COLO829 (cell line): ENCODE data around the gene OPRM1.

Experiments used
- DNase-seq: peaks from one replicate; pipeline ENCODE4 v3.0.0; 2012; ENCODE audit warnings: low spot score

OPRM1 gene

DNA sequence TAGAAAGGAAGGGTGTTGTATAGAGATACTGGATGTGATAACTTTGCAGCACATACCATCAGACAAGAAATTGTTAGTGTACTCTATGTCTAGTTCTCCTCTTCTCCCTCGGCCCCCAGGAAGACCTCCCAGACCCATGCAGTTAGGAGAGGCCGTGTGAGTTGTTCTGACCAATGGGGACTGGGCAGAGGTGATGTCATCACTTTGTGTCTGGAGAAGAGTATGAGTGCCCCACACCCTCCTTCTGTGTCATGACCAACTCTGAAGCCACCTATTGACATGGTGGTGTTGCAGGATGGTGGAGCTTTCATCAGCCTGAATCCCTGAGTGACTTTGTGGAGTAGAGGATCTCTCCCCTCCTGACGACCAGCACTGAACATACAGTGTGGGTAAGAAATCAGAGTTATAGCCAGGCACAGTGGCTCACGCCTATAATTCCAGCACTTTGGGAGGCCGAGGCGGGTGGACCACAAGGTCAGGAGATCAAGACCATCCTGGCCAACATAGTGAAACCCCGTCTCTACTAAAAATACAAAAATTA lies 245.3 kb downstream of the OPRM1 start:
- no peak for DNase-seq

DNA sequence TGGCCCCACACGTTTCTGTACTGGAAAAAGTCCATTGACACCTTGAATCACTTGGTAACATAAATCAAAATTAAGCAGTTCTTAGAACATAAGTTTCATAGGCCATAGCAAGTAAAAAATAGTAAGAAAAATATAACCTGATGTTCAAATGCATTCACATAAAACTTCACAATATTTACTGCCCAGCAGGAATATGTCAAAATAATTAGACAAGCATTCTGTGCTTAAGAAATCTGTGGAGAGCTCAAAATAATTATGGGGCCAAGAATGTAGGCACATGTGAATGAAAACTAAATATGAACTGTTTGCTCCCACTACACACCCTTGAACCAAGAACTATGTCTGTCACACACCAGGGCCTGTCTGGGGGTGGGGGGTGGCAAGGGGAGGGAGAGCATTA lies 246.8 kb downstream of the OPRM1 start:
- no peak for DNase-seq

DNA sequence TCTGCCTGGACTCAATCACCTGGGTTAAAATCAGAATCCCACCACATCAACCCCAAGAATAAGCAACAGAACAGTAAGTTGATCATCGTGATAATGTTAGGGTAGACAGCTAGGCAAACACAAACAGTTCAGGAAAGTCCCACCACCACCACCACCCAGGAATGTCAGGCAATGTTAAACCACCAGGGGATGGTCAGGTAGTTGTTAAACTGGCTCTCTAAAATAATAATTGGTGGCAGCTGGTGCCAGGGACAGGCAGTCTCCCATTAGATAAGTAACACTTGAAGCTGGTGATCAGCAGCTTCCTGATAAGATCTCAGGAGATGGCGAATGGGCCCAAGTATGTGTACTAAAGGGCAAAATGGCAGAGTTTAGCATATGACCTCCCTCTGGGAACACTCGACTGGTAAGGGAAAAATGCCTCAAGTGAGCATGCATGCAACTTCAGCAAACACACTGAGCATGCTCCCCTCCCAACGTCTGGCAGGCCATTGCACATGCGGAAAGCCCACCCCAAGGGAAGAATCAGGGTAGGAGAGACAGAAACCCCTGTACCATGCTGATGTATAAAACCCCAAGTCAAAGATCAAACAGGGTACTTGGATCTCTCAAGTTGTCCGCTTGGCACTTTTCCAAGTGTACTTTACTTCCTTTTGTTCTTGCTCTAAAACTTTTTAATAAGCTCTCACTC lies 250.9 kb downstream of the OPRM1 start:
- DNase-seq: no peak

DNA sequence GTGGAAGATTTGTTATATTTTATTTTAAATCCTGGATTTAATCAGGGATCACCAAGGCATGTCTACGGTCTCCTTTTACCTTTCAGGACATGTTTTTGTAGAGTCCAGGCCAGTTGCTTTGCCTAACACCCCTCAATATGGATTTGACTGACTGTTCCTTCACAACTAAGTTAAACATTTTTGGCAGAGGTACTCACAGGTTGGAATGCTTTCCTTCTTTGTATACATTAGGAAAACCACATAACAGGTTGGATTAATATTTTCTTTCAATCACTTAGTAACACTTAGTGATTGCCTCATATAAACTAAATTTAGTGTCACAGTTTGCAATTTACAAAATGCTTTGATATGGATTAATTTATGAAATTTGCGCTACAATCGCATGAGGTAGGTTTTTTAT lies 253.0 kb downstream of the OPRM1 start:
- no peak for DNase-seq

DNA sequence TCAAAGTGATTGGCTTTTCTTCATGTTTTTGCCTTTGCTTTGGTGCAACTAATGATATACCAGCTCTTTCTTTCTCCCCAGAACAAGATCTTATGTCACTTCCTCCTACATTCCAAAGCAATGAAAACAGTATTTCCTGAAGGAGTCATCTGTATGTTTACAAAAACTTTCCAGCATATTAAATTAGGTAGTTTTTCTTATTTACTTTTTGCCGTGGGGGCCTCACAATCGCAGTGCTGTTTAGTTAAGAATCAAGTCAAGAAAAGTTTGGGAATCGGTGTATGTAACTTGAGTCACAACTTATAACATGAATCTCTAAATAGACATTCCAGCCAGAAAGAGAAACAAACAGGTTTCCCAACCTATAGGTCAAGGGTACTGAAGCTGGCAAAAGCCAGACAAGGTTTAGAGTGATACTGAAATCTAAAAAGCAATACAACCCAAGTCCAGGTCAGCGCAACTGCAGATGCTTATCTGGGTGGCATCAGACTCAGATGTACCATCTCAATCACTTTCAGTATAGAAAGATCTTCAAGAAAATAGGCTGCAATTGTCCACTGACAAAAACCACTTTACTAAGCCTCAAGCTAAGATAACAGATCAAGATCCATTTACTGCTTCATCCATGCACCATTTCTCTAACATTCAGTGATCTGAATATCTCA lies 253.9 kb downstream of the OPRM1 start:
- DNase-seq: peak; percentile 64

DNA sequence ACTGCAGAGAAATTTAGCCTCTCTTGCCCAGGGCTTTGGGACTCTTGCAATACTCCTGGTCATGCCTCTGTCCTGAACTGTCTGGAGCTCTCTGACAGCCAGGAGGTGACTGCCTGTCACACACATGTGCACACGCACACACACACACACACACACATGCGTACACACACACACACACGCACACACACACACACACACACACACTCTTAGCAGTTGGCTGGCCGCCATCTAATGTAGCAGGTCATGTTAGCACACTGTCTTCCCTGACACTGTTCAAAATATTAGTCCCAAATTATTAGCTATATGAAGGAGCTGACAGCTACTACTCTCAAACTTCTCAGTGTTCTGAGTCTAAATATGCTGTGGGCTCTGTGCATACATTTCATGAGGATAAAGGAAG lies 256.7 kb downstream of the OPRM1 start:
- no peak for DNase-seq
